K562 (cell line): Measurements from ENCODE around the gene GYS1. TPM values are rescaled to one million over a fixed set of nuclear protein-coding genes. Genes with fewer than 3 reads are reported as not detected.

Experiments
- ATF7 ChIP-seq: fragments of 450-650 bp; IDR thresholded peaks from 2 replicates; pipeline ENCODE4 v1.7.1; 2014; ENCODE audit warnings: mild to moderate bottlenecking, moderate library complexity
- BRD4 ChIP-seq: fragments of 200-600 bp; sonication (generic); IDR thresholded peaks from 2 replicates; pipeline ENCODE4 v1.6.1; 2017; ENCODE audit warnings: inconsistent platforms
- CBX5 ChIP-seq: IDR thresholded peaks from 2 replicates; pipeline ENCODE4 v1.6.1; 2014; ENCODE audit warnings: low read depth, borderline replicate concordance
- HNRNPLL ChIP-seq: fragments of 200-400 bp; formaldehyde crosslinking; IDR thresholded peaks from 2 replicates; pipeline ENCODE4 v1.6.1; 2017; ENCODE audit warnings: low read length, low read depth, mild to moderate bottlenecking; ENCODE audit not compliant: poor library complexity, severe bottlenecking
- ILF3 ChIP-seq: fragments of 450-650 bp; IDR thresholded peaks from 2 replicates; pipeline ENCODE4 v1.6.1; 2018; ENCODE audit warnings: antibody characterized with exemption, mild to moderate bottlenecking, moderate library complexity, borderline replicate concordance
- JUNB ChIP-seq: fragments of 450-650 bp; formaldehyde crosslinking; conservative IDR thresholded peaks from 2 replicates; pipeline ENCODE4 v1.4.0; 2020; ENCODE audit warnings: mild to moderate bottlenecking
- JUND ChIP-seq, 2 experiments: IDR thresholded peaks; 2 replicates in 1 of 2; 3 replicates in 1 of 2; pipeline ENCODE4 v1.6.1; 2011; ENCODE audit warnings: borderline replicate concordance in 2 of 2, low read depth in 2 of 2, low read length in 2 of 2, improper control_type of control experiment in 1 of 2, missing biosample characterization in 1 of 2, missing genetic modification characterization in 1 of 2, missing genetic modification reagents in 1 of 2
- KLF6 ChIP-seq: fragments of 250-450 bp; sonication (Bioruptor Pico); IDR thresholded peaks from 2 replicates; pipeline ENCODE4 v1.4.0; 2020; ENCODE audit warnings: mild to moderate bottlenecking, moderate library complexity, borderline replicate concordance
- NFIC ChIP-seq: fragments of 450-650 bp; IDR thresholded peaks from 2 replicates; pipeline ENCODE4 v1.6.1; 2017; ENCODE audit warnings: mild to moderate bottlenecking, inconsistent platforms
- NR2C2 ChIP-seq, 2 experiments: fragments of 200-800 bp in 1 of 2; sonication (Bioruptor generic) in 1 of 2; sonication (generic) in 1 of 2; formaldehyde crosslinking in 1 of 2; IDR thresholded peaks; 2 replicates each; pipeline versions ENCODE4 v1.6.1 to v1.8.0; 2016 to 2022; ENCODE audit warnings: mild to moderate bottlenecking in 1 of 2, missing compliant biosample characterization in 1 of 2, missing genetic modification characterization in 1 of 2, missing genetic modification reagents in 1 of 2
- PTBP1 ChIP-seq: fragments of 200-400 bp; formaldehyde crosslinking; IDR thresholded peaks from 2 replicates; pipeline ENCODE4 v1.6.1; 2017; ENCODE audit warnings: low read depth, low read length
- SMAD4 ChIP-seq: fragments of 250-450 bp; sonication (Bioruptor Pico); conservative IDR thresholded peaks from 2 replicates; pipeline ENCODE4 v1.8.0; 2021; ENCODE audit warnings: inconsistent platforms, mild to moderate bottlenecking, moderate library complexity
- STAG1 ChIP-seq: sonication (generic); formaldehyde crosslinking; IDR thresholded peaks from 2 replicates; pipeline ENCODE4 v1.5.0; 2020; ENCODE audit warnings: missing genetic modification reagents, borderline replicate concordance
- TAF15 ChIP-seq: fragments of 200-400 bp; formaldehyde crosslinking; IDR thresholded peaks from 2 replicates; pipeline ENCODE4 v1.6.1; 2017; ENCODE audit warnings: mild to moderate bottlenecking, low read depth, low read length, moderate library complexity
- TARDBP ChIP-seq: fragments of 450-650 bp; IDR thresholded peaks from 2 replicates; pipeline ENCODE4 v1.6.1; 2016
- TCF7 ChIP-seq: sonication (generic); IDR thresholded peaks from 2 replicates; pipeline ENCODE4 v1.6.1; 2016; ENCODE audit warnings: antibody characterized with exemption, borderline replicate concordance
- ZBTB1 ChIP-seq: sonication (generic); formaldehyde crosslinking; IDR thresholded peaks from 2 replicates; pipeline ENCODE4 v1.8.1; 2023; ENCODE audit warnings: missing genetic modification reagents, low read depth, mild to moderate bottlenecking, borderline replicate concordance
- ZNF584 ChIP-seq: fragments of 200-800 bp; sonication (Bioruptor generic); IDR thresholded peaks from 2 replicates; pipeline ENCODE4 v1.6.1; 2016; ENCODE audit warnings: low read depth, mild to moderate bottlenecking, missing genetic modification characterization, missing compliant biosample characterization
- ZNF780A ChIP-seq: fragments of 250-450 bp; sonication (Bioruptor Pico); IDR thresholded peaks from 2 replicates; pipeline ENCODE4 v1.5.0; 2021; ENCODE audit warnings: mild to moderate bottlenecking
- polyA plus RNA-seq, 8 experiments: library from polyadenylated mRNA; depleted of rRNA in 4 of 8; stranded (reverse) in 5 of 8; unstranded in 3 of 8; fragments of >200 nt; fragmentation: Nextera tagmentation in 2 of 8; fragmentation: Illumina TruSeq in 1 of 8; extraction: Ambion mirVana in 2 of 8; extraction: Trizol in 1 of 8; gene quantifications; 2 replicates each; pipeline versions ENCODE4 v1.2.1 to v1.2.3, GENCODE V29; 2011 to 2014; ENCODE audit warnings: inconsistent platforms in 1 of 8, missing spikeins in 1 of 8
- total RNA-seq, 7 experiments: library from RNA; depleted of rRNA in 6 of 7; stranded (reverse); fragments of >200 nt in 6 of 7; fragmentation: Illumina TruSeq in 2 of 7; extraction: Trizol in 2 of 7; gene quantifications; 2 replicates each; pipeline versions ENCODE4 v1.2.1 to v1.2.3, GENCODE V29; 2011 to 2021; ENCODE audit warnings: low replicate concordance in 1 of 7
- TF ChIP-seq, protein P1 (sequence below): sonication (generic); IDR thresholded peaks from 2 replicates; pipeline ENCODE4 v1.6.1; 2016
- TF ChIP-seq, protein P2 (sequence below), 2 experiments: fragments of 250-450 bp in 1 of 2; fragments of 450-650 bp in 1 of 2; sonication (Bioruptor Pico) in 1 of 2; IDR thresholded peaks; 2 replicates each; pipeline versions ENCODE4 v1.6.1 to v1.8.0; 2016 to 2021; ENCODE audit warnings: mild to moderate bottlenecking in 2 of 2, moderate library complexity in 2 of 2, missing compliant biosample characterization in 1 of 2, missing genetic modification characterization in 1 of 2
- TF ChIP-seq, protein P3 (sequence below): fragments of 450-650 bp; IDR thresholded peaks from 2 replicates; pipeline ENCODE4 v1.7.1; 2018; ENCODE audit warnings: mild to moderate bottlenecking, low read depth; ENCODE audit not compliant: partially characterized antibody

The GYS1 gene
- total and polyA plus RNA-seq, 9 of the 15 experiments (the other 6 are each of a cell fraction or from before 2014, with no cell fraction given), result 1.9 to 31.1 (median 15.2) TPM

DNA sequence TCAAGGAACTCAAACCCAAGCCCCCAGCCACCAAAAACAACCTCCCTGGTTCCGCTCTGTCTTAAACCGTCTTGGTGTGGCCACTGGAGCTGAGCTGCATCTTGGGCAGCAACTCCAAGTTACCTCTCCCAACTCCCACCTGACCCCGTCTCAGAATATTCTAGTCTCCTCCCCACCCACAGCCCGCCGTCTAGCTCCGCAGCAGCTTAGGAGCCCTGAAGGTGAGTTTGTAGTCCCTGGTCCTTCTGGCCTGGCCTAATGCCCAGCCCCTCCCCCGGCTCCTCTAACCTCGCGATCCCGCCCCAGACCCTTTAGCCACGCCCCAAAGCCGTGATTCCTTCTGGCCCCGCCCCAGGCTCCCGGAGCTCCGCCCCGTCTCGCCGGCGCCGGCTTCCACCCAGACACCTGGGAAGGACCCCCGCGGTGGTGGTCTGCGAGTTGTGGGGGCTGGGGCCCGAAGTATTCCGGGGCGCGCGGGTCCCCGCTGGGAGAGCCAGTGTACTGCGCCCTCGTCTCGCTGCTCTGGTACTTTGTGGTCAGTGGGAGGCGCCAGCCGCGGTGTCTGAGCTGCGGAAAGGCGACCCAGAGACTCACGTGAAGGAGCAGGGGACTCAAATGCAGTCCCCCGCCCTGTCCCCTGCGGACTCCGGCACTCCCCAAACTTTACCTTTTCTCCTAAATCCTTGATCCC lies 26.3 kb upstream of the GYS1 start (continued):
- TF ChIP-seq SMAD4 (peak; percentile 82), KLF6 (CRISPR knock-in tag) (no peak), HNRNPLL (no peak), PTBP1 (no peak), ZBTB1 (CRISPR knock-in tag) (no peak), JUNB (CRISPR knock-in tag) (no peak), STAG1 (CRISPR knock-in tag) (no peak), TARDBP (no peak), ILF3 (no peak), JUND (IDR thresholded peaks at IDR 0.05; ENCODE audit: borderline replicate concordance, low read depth, low read length) (no peak), JUND (tag; IDR thresholded peaks at IDR 0.05; ENCODE audit: borderline replicate concordance, low read depth, low read length) (no peak), ATF7 (no peak), NR2C2 (CRISPR knock-in tag; IDR thresholded peaks at IDR 0.05) (no peak), NR2C2 (tag; IDR thresholded peaks at IDR 0.05) (no peak), BRD4 (no peak), TCF7 (no peak), ZNF584 (CRISPR knock-in tag) (no peak), CBX5 (no peak), ZNF780A (no peak), TAF15 (no peak), NFIC (peak; percentile 81)
- TF ChIP-seq, protein P1, sequence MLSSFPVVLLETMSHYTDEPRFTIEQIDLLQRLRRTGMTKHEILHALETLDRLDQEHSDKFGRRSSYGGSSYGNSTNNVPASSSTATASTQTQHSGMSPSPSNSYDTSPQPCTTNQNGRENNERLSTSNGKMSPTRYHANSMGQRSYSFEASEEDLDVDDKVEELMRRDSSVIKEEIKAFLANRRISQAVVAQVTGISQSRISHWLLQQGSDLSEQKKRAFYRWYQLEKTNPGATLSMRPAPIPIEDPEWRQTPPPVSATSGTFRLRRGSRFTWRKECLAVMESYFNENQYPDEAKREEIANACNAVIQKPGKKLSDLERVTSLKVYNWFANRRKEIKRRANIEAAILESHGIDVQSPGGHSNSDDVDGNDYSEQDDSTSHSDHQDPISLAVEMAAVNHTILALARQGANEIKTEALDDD, result no peak
- TF ChIP-seq, protein P2, sequence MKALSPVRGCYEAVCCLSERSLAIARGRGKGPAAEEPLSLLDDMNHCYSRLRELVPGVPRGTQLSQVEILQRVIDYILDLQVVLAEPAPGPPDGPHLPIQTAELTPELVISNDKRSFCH (CRISPR knock-in tag; IDR thresholded peaks at IDR 0.05), result no peak
- TF ChIP-seq, protein P2 (tag; IDR thresholded peaks at IDR 0.05), result no peak
- TF ChIP-seq, protein P3, sequence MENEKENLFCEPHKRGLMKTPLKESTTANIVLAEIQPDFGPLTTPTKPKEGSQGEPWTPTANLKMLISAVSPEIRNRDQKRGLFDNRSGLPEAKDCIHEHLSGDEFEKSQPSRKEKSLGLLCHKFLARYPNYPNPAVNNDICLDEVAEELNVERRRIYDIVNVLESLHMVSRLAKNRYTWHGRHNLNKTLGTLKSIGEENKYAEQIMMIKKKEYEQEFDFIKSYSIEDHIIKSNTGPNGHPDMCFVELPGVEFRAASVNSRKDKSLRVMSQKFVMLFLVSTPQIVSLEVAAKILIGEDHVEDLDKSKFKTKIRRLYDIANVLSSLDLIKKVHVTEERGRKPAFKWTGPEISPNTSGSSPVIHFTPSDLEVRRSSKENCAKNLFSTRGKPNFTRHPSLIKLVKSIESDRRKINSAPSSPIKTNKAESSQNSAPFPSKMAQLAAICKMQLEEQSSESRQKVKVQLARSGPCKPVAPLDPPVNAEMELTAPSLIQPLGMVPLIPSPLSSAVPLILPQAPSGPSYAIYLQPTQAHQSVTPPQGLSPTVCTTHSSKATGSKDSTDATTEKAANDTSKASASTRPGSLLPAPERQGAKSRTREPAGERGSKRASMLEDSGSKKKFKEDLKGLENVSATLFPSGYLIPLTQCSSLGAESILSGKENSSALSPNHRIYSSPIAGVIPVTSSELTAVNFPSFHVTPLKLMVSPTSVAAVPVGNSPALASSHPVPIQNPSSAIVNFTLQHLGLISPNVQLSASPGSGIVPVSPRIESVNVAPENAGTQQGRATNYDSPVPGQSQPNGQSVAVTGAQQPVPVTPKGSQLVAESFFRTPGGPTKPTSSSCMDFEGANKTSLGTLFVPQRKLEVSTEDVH, result no peak
